Testis (tissue), 3 donors: Measurements from ENCODE around the gene SLC16A12. TPM values are rescaled to one million over a fixed set of nuclear protein-coding genes. Genes with fewer than 3 reads are reported as not detected.

Experiments
- DNase-seq: peaks from one replicate; pipeline ENCODE4 v3.0.0-alpha.2; 2019
- H3K27ac ChIP-seq, 2 donors: fragments of 200-600 bp; sonication (generic); one replicate each; pipeline ENCODE4 v1.5.1; 2019
- H3K27me3 ChIP-seq: fragments of 200-600 bp; sonication (generic); one replicate; pipeline ENCODE4 v1.5.1; 2019
- H3K36me3 ChIP-seq: fragments of 200-600 bp; sonication (generic); one replicate; pipeline ENCODE4 v1.5.1; 2017; ENCODE audit warnings: low read depth; ENCODE audit errors: missing control alignments
- H3K4me1 ChIP-seq: fragments of 200-600 bp; sonication (generic); one replicate; pipeline ENCODE4 v1.5.1; 2019
- H3K4me3 ChIP-seq, 2 donors: fragments of 200-600 bp; sonication (generic); one replicate each; pipeline ENCODE4 v1.5.1; 2017 to 2019
- H3K9me3 ChIP-seq: fragments of 200-600 bp; sonication (generic); one replicate; pipeline ENCODE4 v1.5.1; 2017
- POLR2A ChIP-seq: fragments of 450-650 bp; IDR thresholded peaks from one replicate; pipeline ENCODE4 v1.6.1; 2017; ENCODE audit warnings: antibody characterized with exemption, mild to moderate bottlenecking, moderate library complexity
- WGBS, 2 donors: methylation state at CpG; one replicate each; pipeline ENCODE4 v1.1.5; 2018; 5-methylcytosine and 5-hydroxymethylcytosine counted together
- intact Hi-C: fragments of 100-400 bp; cut with DNase I; formaldehyde crosslinking; loops from one replicate; pipeline ENCODE4 v1.15.1; 2023; ENCODE audit warnings: low total_unique reads
- polyA plus RNA-seq: library from polyadenylated mRNA; stranded (reverse); fragments of 350-450 nt; fragmentation: Illumina TruSeq; extraction: RNeasy Lipid Tissue Mini Kit (QIAGEN cat#74804); gene quantifications from one replicate; pipeline ENCODE4 v1.2.3, GENCODE V29; 2014; ENCODE audit warnings: low read depth, low replicate concordance; ENCODE audit not compliant: insufficient read depth
- total RNA-seq, 2 donors: library from RNA; depleted of rRNA; stranded (reverse); fragments of >200 nt; gene quantifications; one replicate each; pipeline ENCODE4 v1.2.3, GENCODE V29; 2016
- TF ChIP-seq, protein P1 (sequence below), 3 experiments: fragments of 450-650 bp in 2 of 3; fragments of 200-600 bp in 1 of 3; sonication (generic) in 1 of 3; IDR thresholded peaks; one replicate each; pipeline ENCODE4 v1.5.1; 2016 to 2019; ENCODE audit warnings: antibody characterized with exemption in 3 of 3, mild to moderate bottlenecking in 2 of 3, moderate library complexity in 1 of 3

Gene SLC16A12
- total and polyA plus RNA-seq, 3 donors from 2014 or later, result 1.9 to 6.0 (median 2.8) TPM

DNA sequence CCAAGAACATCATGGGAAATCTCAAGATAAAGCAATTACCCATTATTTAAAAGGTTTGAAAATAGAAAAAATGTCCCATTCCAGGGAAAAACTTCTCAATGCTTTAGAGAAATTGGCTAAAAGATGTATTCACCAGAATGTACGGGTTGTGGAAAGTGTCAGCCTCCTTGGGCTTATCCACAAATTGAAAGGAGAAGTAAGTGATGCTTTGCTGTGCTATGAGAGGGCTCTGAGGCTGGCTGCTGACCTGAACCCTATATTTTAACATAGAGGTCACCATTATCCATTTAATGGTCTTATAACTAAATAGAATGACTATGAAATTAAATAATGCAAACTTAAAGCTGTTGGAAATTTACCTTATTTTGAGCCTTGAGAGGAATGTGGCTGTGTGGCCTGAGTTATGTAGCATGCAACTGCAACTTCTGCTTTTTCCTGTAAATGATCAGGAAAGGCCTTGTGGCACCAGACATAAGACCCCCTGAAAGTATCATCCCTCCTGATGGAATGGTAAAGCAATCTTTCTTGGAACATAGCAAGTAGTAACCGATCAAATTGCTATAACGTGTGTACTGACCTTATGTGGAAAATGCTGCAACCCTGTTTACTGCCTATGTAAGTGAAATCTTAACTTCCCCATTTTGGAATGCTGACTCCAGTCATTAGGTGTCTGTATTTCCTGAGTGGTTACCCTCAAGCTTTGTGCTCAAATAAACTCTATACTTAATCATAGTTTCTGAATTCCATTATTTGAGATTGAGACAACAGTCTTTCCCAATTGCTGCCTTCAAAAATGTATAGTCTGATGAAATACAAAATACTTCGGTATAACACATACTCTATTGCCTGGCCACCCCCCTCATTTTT, 150.7 kb downstream of the SLC16A12 start:
- Histone ChIP-seq H3K4me3 (no peak overlapping the region), H3K27me3 (no peaks in the 10 kb centered on the region), H3K36me3 (no peaks in the 10 kb centered on the region), H3K4me1 (no peaks in the 10 kb centered on the region), H3K27ac (no peak overlapping the region), H3K9me3 (no peaks in the 10 kb centered on the region)
- 79 to 81% methylated on average over 4 of the region's 4 CpGs for WGBS, 2 donors
- TF ChIP-seq POLR2A, result no peak
- TF ChIP-seq, protein P1, sequence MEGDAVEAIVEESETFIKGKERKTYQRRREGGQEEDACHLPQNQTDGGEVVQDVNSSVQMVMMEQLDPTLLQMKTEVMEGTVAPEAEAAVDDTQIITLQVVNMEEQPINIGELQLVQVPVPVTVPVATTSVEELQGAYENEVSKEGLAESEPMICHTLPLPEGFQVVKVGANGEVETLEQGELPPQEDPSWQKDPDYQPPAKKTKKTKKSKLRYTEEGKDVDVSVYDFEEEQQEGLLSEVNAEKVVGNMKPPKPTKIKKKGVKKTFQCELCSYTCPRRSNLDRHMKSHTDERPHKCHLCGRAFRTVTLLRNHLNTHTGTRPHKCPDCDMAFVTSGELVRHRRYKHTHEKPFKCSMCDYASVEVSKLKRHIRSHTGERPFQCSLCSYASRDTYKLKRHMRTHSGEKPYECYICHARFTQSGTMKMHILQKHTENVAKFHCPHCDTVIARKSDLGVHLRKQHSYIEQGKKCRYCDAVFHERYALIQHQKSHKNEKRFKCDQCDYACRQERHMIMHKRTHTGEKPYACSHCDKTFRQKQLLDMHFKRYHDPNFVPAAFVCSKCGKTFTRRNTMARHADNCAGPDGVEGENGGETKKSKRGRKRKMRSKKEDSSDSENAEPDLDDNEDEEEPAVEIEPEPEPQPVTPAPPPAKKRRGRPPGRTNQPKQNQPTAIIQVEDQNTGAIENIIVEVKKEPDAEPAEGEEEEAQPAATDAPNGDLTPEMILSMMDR (IDR thresholded peaks at IDR 0.05), result no peak
- DNase-seq, result no peak
- intact Hi-C loops, result no loop called here

DNA sequence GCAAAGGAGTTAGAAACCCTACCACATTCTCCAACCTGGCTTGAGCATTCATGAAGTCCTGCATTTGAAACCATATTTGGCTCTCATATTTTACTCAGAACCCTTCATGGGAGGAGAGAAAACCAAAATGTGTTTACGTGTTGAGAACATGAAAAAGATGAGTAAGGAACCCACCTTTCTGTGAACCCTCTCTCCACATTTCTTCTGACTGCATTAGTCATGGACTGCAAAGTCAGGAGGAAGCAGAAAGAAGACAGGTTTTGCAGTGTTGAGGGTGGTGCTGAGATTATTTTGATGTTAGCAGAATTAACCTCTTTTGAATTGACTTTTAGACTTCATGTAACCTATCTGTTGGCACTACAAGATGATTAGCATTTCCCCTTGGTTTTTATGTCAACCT, 152.6 kb downstream of the SLC16A12 start:
- no peak for DNase-seq
- intact Hi-C loops, result no loop called here
- H3K36me3 ChIP-seq, result no peaks in the 10 kb centered on the region
- H3K4me3 ChIP-seq, result no peak overlapping the region
- no peak overlapping the region for H3K27ac ChIP-seq
- TF ChIP-seq, protein P1 (IDR thresholded peaks at IDR 0.05), result no peak
- TF ChIP-seq POLR2A, result no peak
- 95 to 96% methylated on average over 1 of the region's 1 CpG for WGBS, 2 donors
- no peaks in the 10 kb centered on the region for H3K4me1 ChIP-seq
- H3K27me3 ChIP-seq, result no peaks in the 10 kb centered on the region
- H3K9me3 ChIP-seq, result no peaks in the 10 kb centered on the region

Other genes starting within 250 kb of the SLC16A12 start
- gene IFIT2, start 233.5 kb downstream of the SLC16A12 start, total RNA-seq, result 1 to 10 TPM; 1.3 to 1.6 TPM
- gene IFIT2, start 233.5 kb downstream of the SLC16A12 start, polyA plus RNA-seq, result 4.3 TPM
- gene IFIT3, start 207.6 kb downstream of the SLC16A12 start, total RNA-seq, result 1 to 10 TPM; 5.4 to 6.9 TPM
- 10.6 TPM for gene IFIT3, start 207.6 kb downstream of the SLC16A12 start, polyA plus RNA-seq
- gene IFIT1B, start 157.5 kb downstream of the SLC16A12 start, total RNA-seq, result not detected
- not detected for gene IFIT1B, start 157.5 kb downstream of the SLC16A12 start, polyA plus RNA-seq
- gene IFIT1, start 143.0 kb downstream of the SLC16A12 start, total RNA-seq, result 10 to 100 TPM; 13.1 to 15.3 TPM
- 14.8 TPM for gene IFIT1, start 143.0 kb downstream of the SLC16A12 start, polyA plus RNA-seq
- gene IFIT5, start 121.0 kb downstream of the SLC16A12 start, total RNA-seq, result 1 to 10 TPM; 8.2 to 9.2 TPM
- 6.9 TPM for gene IFIT5, start 121.0 kb downstream of the SLC16A12 start, polyA plus RNA-seq
- 10 to 100 TPM in 1 of 2 donors, 1 to 10 TPM in 1; 9.2 to 15.3 TPM for gene PANK1, start 109.6 kb upstream of the SLC16A12 start, total RNA-seq
- 6.3 TPM for gene PANK1, start 109.6 kb upstream of the SLC16A12 start, polyA plus RNA-seq
- gene KIF20B, start 166.0 kb upstream of the SLC16A12 start, total RNA-seq, result 10 to 100 TPM; 12.0 to 16.9 TPM
- 3.0 TPM for gene KIF20B, start 166.0 kb upstream of the SLC16A12 start, polyA plus RNA-seq